ENCODE data around the gene ARPC1A.
"Not testable (repeated sequence)": the region's sequence is repeated elsewhere in the genome, so short reads cannot be mapped to it uniquely, and the experiment has no call there.

Gene ARPC1A

DNA sequence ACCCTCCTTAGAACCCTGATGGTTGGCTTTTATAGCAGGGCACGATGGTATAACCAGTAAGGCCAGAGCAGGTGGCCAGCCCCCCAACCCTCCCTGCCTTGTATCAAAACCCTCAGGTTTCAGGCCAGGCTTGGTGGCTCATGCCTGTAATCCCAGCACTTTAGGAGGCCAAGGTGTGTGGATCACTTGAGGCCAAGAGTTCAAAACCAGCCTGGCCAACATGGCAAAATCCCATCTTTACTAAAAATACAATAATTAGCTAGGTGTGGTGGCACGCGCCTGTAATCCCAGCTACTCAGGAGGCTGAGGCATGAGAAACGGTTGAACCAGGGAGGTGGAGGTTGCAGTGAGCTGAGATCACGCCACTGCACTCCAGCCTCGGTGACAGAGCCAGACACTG lies 3.0 kb upstream of the ARPC1A start:
- not testable (repeated sequence) for DNase-seq

DNA sequence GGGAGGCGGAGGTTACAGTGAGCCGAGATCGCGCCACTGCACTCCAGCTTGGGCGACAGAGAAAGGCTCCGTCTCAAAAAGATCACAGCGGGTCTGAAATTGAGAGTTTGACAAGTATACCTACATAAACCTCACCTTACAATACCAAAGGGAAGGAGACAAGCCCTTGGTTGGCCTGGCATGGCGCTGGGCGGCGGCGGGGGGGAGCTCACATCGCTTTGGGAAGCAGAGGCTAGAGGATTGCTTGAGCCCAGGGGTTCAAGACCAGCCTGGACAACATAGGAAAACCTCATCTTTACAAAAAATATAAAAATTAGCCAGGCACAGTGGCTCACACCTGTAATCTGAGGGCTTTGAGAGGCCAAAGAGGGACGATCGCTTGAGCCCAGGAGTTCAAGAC lies 1.1 kb upstream of the ARPC1A start:
- DNase-seq = no peak

DNA sequence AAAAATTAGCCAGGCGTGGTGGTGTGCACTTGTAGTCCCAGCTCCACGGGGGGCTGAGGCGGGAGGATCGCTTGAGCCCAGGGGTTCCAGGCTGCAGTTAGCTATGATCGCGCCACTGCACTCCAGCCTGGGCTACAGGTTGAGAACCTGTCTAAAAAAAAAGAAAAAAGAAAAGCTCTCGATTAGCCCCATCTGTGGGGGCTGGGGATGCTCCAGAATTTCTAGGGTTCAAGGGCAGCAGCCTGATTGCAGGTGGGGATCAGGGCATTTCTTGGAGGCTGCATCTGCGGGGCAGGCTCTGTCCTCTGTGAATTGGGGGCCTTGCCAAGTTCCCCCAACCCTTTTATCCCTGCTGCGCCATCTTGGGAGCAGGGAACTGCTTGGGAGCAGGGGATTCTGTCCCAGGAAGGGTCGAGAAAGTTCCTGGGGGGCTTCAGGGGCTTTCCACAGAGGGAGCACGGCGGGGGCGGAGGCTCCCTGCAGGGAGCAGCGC lies 651 bp upstream of the ARPC1A start:
- no peak for DNase-seq

DNA sequence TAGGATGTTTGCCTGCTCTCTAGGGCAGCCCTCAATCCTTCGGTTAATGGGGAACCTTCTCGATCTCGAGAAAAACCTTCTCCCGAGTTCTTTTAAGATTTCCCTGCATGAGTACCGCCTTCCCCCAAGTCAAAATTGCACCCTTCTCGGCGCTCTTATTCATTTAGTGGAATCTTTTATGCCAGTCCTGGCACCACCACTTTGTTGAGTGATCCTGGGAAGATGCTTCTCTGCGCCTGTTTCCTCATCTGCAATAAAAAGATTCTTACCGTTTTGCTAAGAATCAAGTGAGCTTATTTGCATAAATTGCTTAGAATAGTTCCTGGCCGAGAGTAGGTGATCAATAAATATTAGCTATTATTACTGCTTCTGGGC lies 697 bp downstream of the ARPC1A start:
- DNase-seq = no peak

DNA sequence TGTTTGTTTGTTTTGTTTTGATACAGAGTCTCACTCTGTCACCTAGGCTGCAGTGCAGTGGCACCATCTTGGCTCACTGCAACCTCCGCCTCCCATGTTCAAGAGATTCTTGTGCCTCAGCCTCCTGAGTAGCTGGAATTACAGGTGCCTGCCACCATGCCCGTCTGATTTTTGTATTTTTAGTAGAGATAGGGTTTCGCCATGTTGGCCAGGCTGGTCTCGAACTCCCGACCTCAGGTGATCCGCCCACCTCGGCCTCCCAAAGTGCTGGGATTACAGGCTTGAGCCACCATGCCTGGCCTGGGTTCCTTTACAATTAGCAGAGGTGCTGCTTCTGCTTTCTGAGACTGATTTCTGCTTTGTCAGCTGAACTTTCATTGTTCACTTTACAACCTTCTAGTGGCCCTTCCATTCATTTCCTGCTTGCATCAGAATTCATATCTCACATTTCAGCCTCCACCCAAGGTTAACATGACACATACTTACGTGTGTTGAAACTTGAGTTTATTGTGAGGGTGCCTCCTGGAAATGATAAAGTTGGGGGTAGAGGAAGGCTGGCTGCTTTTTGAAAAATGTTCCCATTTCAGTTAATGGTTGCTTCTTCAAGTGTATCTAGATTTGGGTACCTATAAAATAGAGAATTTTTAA lies 4.7 kb downstream of the ARPC1A start:
- DNase-seq = peak; percentile 41

DNA sequence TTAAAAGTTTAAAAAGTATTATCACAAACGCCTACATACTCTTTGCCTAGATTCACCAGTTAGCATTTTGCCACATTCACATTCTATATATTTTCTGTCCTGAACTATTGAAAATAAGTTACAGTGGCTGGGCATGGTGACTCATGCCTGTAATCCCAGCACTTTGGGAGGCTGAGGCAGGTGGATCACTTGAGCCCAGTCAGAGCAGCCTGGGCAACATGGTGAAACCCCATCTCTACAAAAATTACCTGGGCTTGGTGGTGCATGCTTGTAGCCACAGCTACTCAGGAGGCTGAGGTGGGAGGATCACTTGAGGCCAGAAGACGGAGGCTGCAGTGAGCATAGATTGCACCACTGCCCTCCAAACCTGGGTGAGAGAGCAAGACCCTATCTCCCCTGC lies 5.3 kb downstream of the ARPC1A start:
- DNase-seq = no peak

DNA sequence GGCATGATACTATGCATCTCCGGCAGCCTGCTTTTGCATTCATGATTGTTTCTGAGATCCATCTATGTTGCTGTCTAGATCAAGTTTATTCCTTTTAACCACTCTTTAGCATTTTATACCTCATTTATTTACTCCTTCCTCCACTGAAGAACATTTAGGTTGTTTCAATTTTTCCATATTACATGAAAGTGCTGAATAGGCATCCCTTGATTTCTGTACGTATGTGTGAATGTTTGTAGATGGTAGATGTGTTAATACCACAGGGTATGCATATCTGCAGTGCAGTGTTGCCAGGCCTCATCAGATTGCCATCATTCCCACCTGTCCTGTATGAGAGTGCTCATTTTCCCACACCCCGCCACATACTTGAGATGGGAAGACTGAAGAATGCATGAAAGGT lies 13.9 kb downstream of the ARPC1A start:
- no peak for DNase-seq

DNA sequence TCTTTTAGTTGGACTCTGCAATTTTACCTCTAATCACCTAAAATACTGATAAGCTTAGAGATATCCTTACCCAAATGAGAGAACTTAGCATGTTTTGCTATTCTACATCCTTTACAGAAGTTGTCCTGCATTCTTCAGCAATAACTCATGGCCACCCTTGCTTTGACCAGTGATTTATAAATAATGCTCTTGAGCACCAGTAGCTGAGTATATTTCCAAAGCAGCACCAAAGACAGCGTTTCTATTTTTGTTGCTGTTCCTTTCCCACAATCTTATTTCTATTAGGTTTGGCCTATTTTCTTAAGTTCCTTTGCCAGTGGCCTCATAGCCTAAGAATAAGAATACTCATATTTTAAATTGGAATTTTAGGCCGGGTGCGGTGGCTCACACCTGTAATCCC lies 15.0 kb downstream of the ARPC1A start:
- DNase-seq = no peak

GRCh38 chr7:99344061-99344647 lies 18.5 kb downstream of the ARPC1A start:
- no peak for DNase-seq

DNA sequence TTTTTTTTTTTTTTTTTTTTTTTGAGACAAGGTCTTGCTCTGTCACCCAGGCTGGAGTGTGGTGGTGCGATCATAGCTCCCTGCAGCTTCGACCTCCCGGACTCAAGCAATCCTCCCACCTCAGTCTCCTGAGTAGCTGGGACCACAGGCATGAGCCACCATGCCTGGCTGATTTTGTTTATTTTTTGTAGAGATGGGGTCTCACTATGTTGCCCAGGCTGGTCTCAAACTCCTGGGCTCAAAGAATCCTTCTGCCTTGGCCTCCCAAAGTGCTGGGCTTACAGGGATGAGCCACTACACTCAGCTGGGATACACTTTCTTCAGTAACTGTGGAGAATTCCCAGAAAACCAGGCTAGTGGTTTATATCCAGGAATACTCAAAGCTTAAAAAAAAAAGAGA lies 24.9 kb downstream of the ARPC1A start:
- not testable (repeated sequence) for DNase-seq

DNA sequence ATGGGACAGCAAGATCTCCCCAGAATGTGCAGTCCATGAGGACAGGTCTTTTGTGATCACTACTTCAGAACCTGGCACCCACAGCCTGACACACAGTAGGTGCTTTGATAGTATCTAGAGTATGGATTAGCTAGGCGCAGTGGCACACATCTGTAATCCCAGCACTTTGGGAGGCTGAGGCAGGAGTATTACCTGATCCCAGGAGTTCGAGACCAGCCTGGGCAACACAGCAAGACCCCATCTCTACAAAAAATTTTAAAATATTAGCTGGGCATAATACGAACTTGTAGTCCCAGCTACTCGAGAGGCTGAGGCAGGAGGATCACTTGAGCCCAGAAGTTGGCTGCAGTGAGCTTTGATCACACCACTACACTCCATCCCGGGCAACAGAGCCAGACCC lies 26.5 kb downstream of the ARPC1A start:
- no peak for DNase-seq

DNA sequence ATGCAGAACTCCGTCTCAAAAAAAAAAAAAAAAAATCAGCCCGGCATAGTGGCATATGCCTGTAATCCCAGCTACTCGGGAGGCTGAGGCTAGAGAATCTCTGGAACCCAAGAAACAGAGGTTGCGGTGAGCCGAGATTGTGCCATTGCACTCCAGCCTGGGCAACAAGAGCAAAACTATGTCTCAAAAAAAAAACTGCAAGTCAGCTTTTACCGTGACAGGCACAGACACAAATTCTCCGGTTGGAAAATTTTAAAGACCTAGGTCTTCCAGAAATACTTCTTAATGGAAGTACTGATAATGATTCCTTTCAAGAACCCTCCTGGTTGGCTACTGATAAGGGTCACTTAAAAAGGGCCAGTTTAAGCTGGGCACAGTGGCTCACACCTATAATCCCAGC lies 29.4 kb downstream of the ARPC1A start:
- DNase-seq = no peak

GRCh38 chr7:99357701-99358490 lies 32.2 kb downstream of the ARPC1A start:
- DNase-seq = no peak

GRCh38 chr7:99358521-99358920 lies 32.8 kb downstream of the ARPC1A start:
- not testable (repeated sequence) for DNase-seq

GRCh38 chr7:99359465-99360154 lies 33.9 kb downstream of the ARPC1A start:
- no peak for DNase-seq

GRCh38 chr7:99362801-99363200 lies 37.1 kb downstream of the ARPC1A start:
- no peak for DNase-seq

DNA sequence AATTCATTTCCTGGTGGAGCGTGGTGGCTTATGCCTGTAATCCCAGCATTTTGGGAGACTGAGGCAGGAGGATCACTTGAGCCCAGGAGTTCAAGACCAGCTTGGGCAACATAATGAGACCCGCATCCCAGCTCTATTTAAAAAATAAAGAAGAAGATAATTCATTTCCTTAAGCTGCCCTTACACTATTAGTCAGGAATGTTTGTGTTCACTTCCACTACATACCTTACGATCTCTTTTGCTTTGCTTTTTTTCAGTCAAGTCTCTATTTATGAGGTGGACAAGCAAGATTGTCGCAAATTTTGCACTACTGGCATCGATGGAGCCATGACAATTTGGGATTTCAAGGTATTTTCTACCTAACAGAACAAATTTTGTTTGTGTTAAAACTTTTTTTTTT lies 37.6 kb downstream of the ARPC1A start:
- DNase-seq = no peak

DNA sequence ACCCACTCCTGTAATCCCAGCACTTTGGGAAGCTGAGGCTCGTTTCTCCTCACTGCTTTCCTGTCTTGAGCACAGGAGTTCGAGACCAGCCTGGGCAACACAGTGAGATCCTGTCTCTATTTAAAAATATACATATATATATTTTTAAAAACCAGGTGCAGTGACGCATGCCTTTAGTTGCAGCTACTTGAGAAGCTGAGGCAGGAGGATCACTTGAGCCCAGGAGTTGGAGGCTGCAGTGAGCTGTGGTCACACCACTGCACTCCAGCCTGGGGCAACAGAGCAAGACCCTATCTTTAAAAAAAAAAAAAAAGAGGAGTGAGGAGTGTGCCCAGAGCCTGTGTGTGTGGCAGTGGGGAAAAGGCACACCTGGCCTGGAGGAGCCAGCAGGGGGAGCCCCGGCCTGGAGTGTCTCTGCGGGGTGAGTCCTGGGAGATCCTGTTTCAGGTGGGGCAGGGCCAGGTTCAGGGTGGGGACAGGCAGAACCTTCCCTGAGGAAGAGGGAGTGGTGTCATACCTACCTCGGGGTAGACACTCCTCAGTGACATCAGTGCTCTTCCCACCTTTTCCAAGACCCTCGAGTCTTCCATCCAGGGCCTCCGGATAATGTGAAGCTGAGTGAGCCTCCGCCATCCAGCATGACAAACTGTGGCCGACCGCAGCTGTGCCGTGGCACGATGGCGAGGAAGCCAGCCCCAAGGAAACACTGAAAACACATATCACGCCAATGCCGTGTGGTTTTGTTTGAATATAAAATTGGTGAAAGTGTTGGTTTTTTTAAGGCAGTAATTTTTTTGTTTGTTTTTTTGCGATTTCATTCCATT lies 39.8 kb downstream of the ARPC1A start:
- no peak for DNase-seq

GRCh38 chr7:99366646-99367045 lies 40.9 kb downstream of the ARPC1A start:
- no peak for DNase-seq

GRCh38 chr7:99368750-99369389 lies 43.2 kb downstream of the ARPC1A start:
- DNase-seq = no peak

GRCh38 chr7:99369767-99370391 lies 44.2 kb downstream of the ARPC1A start:
- peak; percentile 22 for DNase-seq

Measured in kidney glomerular epithelial cell (primary cell).